Stimulated activated CD4-positive, alpha-beta T cell treated with anti-CD3 and anti-CD28 coated beads, TNF-alpha, amount 100 ng/mL, for 24 hours (primary cell): ENCODE measurements around the gene FRY.
"Not testable (repeated sequence)": the region's sequence is repeated elsewhere in the genome, so short reads cannot be mapped to it uniquely, and the experiment has no call there.

Experiments
- DNase-seq, 3 experiments: peaks; one replicate each; pipeline ENCODE4 v3.0.0-alpha.2; 2020; ENCODE audit warnings: low read depth in 3 of 3

Gene FRY

DNA sequence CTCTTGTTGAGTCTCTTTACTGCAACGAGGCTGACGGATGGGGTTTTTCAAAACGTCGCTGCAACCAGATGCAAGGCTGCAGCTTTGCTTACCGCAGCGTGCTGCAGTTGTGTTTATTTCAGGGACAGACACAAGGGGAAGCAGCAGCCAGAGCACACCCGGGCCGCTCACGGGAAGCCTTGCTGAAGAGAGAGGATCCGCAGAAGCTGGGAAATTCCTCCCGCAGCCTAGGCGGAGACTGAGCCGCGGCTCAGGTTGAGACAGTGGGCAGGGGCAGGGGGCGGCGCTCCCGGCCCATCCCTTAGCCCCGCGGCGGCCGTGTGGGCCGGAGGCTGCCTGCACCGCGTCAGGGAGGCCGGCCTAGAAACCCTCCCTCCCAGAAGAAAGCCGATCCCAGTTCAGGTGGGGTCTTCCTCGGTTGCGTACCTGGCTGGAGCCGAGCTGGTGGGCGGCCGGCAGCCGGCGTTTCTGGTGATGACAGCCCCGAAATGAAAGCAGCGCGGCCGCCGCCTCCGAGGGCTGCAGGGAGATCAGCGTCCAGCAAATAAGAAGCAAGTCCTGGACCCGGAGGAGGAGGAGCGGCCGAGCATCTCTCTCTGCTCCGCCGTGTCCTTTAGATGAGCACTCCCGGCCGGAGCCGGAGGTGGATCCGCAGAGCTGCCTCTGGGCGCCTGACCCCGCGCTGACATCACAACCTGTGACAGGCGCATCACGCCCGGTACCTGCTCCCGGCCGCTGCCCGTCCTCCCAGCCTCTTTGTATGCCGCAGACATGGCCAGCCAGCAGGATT lies at the start of gene FRY:
Gene FRY (plus strand): TSS at position 750 of the 790 bp plus-strand sequence. CDS start 22 bp downstream, at position 772.
- DNase-seq, result peak; percentile 1 to 38 (median 6)

DNA sequence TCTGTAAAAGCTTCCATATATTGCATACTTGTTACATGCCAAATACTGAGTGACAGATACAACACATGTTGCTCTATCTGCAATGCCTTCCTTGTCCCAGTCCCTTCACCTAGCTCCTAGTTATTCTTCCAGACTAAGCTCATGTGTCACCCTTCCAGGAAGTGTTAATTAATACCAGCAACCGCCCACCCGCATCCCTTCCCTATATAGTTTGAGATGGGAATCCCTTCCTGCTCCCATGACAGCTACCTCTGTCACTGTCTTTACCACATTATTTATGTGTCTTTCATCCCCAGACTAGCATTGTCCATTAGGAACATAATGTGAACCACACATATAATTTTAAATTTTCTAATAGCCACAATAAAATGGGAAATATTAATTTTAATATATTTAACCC lies 49.5 kb upstream of the FRY start:
- DNase-seq, result no peak

DNA sequence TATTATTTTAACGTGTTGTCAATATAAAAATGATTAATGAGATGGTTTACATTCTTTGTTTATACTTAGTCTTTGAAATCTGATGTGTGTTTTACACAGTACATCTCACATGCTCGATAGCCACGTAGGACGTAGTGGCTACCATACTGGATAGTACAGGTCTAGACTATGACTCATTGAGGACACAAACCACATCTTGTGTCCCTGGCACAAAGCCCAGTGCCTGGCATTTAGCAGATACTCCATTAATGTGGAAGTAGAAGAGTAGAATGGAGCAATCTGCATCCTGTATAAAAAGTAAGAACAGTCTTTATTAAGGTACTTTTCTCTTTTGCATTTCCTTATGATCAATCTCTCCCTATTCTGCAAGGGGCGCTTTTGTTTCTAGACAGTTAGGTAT lies 49.0 kb upstream of the FRY start:
- DNase-seq, result no peak

DNA sequence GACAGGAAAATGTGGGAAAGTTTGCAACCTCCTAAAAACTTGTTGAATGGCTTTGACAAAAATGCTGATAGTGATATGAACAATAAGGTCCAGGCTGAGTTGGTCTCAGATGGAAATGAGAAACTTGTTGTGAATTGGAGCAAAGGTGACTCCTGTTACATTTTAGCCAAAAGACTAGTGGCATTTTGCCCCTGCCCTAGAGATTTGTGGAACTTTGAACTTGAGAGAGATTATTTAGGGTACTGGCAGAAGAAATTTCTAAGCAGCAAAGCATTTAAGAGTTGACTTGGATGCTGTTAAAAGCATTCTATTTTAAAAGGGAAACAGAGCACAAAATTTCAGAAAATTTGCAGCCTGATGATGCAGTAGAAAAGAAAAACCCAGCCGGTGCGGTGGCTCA lies 47.9 kb upstream of the FRY start:
- not testable (repeated sequence) for DNase-seq

DNA sequence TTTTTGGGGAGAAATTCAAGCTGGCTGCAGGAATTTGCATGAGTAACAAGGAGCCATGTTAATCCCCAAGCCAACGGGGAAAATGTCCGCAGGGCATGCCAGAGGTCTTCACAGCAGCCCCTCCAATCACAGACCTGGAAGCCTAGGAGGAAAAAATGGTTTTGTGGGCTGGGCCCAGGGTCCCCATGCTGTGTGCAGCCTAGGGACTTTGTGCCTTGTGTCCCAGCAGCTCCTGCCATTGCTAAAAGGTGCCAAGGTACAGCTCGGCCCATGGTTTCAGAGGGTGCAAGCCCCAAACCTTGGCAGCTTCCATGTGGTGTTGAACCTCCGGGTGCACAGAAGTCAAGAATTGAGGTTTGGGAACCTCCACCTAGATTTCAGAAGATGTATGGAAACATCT lies 47.2 kb upstream of the FRY start:
- not testable (repeated sequence) for DNase-seq

DNA sequence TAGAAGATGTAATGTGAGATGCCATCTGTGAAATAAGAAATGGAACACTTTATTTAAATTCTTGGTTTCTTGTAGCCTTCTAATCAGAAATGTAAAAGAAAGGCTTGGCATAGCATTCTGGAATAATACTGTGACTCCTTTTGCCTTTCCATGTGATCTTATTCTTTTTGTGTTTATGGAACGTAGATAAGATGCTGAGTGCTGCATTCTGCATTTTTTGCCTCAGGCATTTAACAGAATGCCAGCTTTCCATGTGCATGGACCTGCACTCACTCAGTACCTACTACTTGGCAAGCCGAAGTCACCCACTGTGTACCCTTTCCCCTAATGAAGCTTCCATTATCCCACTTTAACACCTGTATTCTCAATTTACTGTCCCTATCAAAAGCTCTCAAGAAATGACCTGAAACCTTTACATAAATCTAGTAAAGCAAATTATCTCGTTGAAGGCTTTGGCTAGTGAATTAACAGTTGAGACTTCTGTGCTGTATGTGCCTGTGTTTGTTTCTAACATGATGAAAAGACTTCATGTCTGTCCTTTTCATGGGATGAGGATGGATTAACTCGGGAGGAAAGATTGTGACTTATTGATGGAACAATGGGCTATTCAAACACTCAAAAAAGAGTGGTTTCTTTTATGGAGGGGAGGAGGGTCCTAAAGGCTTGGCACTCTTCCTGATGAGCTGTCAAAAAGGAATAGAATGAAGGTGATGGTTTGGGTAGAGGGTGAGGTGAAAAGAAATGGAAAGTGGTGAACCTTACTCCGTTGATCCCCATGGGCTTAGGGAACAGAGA lies 44.7 kb upstream of the FRY start:
- DNase-seq, result no peak

DNA sequence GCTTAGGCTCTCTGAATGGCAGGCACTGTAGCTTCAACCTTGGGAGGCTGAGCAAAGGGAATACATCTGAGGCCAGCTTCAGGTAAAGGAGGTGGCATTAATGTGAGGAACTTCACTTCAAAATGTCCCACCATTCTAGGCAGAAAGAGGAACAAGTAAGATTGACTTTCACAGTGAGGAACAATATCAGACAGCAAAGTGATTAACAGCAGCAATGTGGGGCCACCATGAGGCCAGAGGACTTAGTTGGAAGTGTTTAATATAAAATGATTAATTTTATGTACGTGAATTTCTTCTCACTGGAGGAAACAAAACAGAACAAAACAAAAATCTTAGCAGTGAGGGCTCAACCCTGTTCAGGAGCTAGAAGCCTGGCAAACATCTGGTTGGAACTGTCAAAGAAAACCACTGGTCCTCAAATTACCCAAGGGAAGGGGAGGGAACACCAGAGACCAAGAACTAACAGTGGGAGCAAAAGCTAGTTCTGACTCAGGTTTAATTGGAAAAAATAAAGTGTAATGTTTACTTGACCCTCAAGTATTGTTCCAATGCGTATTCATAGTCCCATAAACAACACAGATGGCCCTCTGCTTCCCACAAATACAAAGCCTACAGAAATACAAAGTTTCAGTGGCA lies 43.9 kb upstream of the FRY start:
- no peak for DNase-seq

DNA sequence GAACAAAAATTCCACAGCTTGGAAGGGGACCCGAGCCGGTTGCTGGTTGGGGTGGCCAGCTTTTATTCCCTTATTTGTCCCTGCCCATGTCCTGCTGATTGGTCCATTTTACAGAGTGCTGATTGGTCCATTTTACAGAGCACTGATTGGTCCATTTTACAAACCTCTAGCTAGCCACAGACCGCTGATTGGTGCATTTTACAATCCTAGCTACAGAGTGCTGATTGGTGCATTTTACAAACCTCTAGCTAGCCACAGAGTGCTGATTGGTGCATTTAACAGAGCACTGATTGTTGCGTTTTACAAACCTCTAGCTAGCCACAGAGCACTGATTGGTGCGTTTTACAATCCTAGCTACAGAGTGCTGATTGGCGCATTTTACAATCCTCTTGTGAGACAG lies 37.2 kb upstream of the FRY start:
- not testable (repeated sequence) for DNase-seq

DNA sequence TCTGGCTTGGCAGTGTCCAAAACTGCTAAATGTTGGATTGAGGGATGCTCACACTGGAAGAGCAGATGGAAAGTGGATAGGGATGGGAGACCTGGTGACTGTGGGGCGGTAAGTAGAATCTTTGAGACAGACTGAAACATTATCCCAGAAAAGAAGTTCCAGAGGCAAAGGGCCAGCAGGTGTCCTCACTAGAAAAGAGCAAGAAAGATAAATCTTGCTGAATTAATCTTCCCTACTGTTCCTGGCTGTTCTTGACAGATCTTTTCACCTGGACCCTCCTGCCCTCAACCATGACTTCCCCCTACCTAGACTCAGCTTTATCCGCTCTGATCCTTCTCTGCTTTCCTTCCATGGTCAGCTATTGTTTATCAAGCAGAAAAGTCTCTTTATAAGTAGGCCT lies 35.0 kb upstream of the FRY start:
- DNase-seq, result no peak

DNA sequence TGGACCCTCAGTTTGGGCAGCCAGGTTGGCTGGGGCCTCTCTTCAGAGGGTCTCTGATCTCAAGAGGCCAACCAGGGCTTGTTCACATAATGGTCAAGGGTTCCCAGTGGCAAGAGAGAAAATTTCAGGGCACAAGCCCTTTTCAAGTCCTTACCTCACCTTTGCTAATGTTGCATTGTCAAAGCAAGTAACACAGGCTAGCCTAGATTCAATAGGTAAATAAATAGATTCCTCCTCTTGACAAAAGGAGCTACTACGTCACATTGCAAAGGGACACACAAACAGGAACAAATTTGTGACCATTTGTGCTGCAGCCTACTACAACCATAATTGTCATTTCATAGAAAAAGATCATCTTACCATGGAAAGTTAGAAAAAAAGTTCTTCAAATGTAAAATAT lies 33.9 kb upstream of the FRY start:
- DNase-seq, result no peak

DNA sequence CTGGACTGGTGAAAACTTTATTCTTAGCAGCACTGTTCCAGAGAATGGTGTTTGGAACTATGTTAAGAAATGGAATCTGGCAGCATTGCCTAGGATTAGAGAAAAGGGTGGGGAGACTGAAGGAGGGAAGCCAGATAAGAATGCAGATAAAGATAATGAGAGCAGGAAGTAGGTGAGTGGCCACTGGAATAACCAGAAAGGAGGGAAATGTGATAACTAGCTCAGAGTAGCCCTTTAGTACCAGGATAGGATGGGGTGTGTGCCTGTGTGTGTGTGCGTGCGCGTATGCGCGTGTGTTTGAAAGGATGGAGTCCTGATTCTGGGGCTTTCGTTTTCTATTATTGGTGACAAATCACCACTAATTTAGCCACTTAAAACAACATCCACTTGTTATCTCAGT lies 33.4 kb upstream of the FRY start:
- DNase-seq, result no peak

DNA sequence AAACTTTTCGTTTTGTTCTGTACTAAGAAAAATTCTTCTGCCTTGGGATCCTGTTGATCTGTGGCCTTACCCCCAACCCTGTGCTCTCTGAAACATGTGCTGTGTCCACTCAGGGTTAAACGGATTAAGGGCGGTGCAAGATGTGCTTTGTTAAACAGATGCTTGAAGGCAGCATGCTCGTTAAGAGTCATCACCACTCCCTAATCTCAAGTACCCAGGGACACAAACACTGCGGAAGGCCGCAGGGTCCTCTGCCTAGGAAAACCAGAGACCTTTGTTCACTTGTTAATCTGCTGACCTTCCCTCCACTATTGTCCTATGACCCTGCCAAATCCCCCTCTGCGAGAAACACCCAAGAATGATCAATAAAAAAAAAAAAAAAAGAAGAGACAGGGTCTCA lies 30.8 kb upstream of the FRY start:
- not testable (repeated sequence) for DNase-seq

DNA sequence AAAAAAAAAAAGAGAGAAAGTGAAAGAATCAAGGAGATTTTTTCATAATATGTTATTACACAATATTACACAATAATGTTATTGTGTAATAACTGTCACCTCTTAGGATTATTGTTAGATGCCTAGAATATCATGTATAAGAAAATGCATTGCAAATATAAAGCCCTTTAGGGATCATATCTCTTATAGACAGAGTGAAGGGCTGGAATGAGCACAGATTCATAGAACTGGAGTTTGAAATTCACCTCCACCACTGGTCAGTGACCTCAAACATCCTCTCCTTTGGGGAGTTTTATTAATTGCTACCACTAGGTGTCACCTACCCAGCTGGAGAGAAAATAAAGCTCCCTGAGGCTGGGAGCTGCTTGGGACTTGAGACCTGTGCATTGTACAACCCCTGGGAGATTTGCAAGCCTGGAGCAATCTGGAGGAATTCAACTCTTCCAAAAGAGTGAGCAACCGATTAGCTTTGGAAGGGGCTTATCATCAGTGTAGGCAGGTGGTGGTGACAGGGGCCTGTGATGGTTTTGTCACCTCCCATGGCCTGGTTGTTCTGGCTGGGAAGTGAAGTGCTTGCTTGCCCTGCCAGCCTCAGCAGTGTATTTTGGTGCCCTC lies 30.3 kb upstream of the FRY start:
- DNase-seq, result no peak

DNA sequence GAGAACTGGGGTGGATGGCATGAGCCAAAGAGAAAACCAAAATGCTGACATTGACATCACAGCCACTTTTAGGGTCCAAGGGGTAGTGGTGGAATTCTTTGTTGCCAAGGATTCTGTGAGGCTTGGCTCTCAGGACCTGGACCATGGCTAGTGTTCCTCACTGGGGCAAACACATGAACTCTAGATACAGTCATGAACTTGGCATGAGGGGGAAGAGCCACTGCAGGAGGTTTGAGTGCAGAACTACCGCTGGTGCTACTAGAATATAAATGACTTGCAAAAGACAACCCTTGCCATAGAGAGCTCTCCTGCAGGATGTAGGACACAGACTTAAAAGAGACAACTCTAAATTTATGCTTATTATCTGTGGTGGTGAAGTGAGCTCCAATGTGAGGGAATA lies 29.8 kb upstream of the FRY start:
- DNase-seq, result no peak

DNA sequence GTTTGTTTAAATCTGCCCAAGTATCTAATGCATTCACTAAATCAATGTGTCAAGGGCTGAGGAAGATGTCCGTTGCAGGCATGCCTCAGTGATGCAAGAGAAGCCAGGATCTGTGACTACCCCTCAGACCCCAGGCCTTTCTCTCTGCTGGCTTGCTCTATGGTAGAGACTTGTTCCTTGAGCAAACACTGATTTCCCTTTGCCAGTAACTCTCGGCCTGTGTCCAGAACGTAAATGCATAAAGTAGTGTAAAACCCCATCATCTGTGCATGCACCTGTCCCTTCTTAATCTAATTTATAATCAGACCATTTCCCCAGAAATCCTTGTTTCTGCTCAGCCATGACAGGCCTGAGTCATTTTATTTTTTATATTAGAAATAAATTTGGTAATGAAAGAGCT lies 28.7 kb upstream of the FRY start:
- no peak for DNase-seq

DNA sequence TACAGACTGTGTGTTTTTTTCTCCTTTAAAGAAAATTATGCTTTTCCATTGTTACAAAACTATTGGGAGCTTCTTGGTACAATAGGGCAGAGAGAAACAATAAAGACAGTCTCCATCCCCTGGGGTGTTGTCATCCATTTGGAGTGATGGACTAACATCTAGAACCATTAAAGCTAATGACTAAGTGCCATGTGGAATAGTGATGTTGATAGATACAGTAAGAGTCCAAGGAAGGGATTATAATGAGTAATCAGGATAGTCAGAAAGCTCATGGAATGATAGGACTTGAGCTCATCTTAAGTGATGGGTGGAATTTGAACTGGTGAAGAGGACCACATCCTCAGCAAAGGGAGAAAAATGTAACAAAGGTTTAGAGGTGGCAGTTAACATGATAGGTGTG lies 24.1 kb upstream of the FRY start:
- DNase-seq, result no peak

DNA sequence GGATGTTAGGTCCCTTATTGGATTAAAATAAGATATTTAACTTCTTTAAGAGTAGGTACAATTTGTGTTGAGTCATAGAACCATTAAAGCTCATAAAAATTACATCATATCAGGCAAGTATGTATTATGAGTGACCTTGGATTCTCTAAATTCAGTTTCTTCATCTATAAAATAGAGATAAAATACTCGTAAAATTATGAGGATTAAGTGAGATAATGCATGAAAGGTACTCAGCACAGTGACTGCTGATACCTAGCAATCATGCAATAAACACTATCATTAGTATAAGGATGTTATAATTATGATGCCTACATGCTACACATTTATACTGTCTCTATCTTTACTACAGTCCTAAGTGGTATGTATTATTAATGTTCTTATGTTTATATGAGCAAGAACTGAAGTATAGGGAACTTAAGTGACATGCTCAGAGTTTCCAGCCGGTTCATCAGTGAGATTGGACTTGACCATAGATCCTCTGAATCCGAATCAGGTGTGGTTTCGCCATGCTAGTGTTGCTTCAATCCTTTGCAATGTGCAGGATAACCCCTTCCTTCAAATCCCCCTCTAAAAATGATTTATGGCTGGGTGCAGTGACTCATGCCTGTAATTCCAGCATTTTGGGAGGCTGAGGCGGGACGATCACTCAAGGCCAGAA lies 22.9 kb upstream of the FRY start:
- DNase-seq, result no peak

DNA sequence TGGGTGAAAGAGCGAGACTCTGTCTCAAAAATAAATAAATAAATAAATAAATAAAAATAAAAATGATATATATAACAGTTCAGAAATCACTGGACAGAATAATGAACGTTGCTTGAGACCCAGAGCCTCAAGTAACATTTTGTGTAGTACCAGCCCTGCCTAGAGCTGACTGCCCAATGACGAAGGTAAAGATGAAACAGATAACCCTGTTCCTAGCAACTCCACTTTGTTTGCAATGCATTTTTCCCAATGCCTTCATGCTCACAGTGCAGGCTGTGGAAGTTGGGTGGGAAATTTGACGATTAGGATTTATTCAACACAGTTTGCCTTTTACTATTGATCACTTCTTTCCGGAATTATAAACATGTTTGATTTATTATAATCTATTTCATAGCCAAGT lies 22.2 kb upstream of the FRY start:
- no peak for DNase-seq

DNA sequence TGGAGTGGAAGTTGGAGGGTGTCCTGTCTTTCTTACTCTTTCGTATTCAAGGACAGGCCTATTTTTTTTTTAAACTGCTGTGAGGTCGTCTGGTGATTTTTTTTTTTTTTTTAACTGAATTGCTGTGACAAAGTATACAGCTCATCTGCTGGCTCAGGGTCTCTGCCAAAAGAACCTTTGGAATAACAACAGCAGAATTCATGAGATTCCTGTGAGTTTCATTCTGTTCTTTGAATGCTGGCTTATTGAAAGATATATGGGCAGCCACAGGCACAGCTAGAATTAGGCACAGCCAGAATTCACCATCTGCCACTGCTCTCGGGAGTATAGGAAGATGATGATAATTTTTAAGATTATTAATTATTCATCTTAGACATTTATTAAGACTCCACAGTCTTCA lies 21.4 kb upstream of the FRY start:
- no peak for DNase-seq

DNA sequence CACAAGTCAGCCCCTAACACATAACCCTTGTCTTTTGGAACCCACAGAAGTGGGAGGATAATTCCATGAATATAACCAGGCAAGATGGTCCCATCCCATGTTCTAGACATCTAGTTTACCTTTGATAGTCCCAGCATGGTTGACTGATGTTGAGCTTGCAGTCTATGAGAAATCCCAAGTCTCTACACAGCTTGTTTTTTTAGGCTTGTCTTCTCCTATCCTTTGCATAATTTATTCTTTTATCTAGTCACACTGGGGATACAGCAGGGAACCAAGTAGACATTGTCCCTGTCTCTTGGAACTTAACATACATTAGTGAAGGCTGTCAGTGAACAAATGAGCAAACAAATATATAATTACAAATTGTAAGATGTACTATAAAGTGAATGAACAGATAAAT lies 19.6 kb upstream of the FRY start:
- no peak for DNase-seq

DNA sequence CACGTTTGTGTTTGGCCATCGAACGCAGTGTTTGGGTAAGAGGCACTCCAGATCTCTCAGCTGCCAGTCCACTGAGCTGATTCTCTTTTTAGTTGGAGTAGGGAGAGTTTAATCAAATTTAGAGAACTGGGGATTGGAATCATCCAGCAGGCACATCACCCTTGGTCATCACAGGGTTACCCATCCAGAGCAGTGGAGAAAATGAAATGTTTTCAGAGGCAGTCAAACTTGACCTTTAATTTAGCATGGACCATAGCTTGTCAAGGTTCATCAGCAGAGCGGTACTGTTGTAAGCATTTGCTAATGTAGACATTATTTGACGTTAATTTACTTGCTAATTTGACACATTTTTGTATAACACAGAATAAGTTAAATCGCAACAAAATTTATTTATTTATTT lies 18.4 kb upstream of the FRY start:
- DNase-seq, result no peak

DNA sequence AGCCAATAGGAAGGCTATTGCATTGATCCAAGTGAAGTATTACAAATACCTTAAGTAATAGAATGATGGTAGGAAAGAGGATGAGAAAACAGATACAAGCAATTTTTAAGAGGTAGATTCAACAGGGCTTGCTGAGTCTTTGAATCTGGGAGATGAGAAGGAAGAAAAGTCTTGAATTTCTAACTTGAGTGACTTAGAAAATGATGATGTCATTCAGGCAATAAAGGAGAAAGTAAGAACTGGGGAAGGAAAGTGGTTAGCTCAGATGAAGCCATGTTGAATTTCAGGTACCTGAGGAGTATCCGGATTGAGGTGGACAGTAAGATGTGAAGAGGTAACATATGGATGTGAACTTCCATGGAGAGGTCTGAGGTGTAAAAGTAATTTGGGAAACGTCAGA lies 15.5 kb upstream of the FRY start:
- DNase-seq, result no peak
